ENCODE measurements around the gene LIN52.

GRCh38 chr14:74205882-74206281, 121.1 kb downstream of the LIN52 start:
- TF ChIP-seq HOXA7 (CRISPR knock-in tag; IDR thresholded peaks at IDR 0.05) (no peak), E2F6 (IDR thresholded peaks at IDR 0.05; ENCODE audit: borderline replicate concordance, low read depth) (no peak), CTCF (IDR thresholded peaks at IDR 0.05) (no peak), ZNF302 (CRISPR knock-in tag; IDR thresholded peaks at IDR 0.05) (no peak), EP300 (IDR thresholded peaks at IDR 0.05) (no peak), MAZ (IDR thresholded peaks at IDR 0.05; ENCODE audit: borderline replicate concordance, low read depth, low read length) (no peak), CEBPB (IDR thresholded peaks at IDR 0.05) (no peak)
